GM20431 (cell line): ENCODE data around the gene MFSD6.
"Not testable (repeated sequence)": the region's sequence is repeated elsewhere in the genome, so short reads cannot be mapped to it uniquely, and the experiment has no call there.

ENCODE experiments used
- in situ Hi-C: fragments of 300-500 bp; cut with MseI, MboI; formaldehyde crosslinking; loops from one replicate; pipeline ENCODE4 v1.15.0; 2020; ENCODE audit warnings: low sequenced_read_pairs; ENCODE audit not compliant: unreplicated experiment

MFSD6 gene

GRCh38 chr2:190407662-190408537 is at the start of gene MFSD6:
MFSD6 (plus strand) TSS chr2:190408355; CDS start chr2:190436030, 27,675 bp downstream.
- in situ Hi-C loops = no loop called here

GRCh38 chr2:190358655-190359448 is 49.3 kb upstream of the MFSD6 start:
- in situ Hi-C loops = not testable (repeated sequence)

GRCh38 chr2:190360561-190360960 is 47.6 kb upstream of the MFSD6 start:
- in situ Hi-C loops = no loop called here

- in situ Hi-C loops = no loop called here
Observed at GRCh38 chr2:190360965-190361364, 47.2 kb upstream of the MFSD6 start.

- in situ Hi-C loops = no loop called here
Observed at GRCh38 chr2:190361572-190361971, 46.6 kb upstream of the MFSD6 start.

- in situ Hi-C loops = no loop called here
Observed at GRCh38 chr2:190362894-190363293, 45.3 kb upstream of the MFSD6 start.

- in situ Hi-C loops = no loop called here
Observed at GRCh38 chr2:190365499-190366204, 42.5 kb upstream of the MFSD6 start.

GRCh38 chr2:190366248-190366753 is 41.9 kb upstream of the MFSD6 start:
- in situ Hi-C loops = no loop called here

- in situ Hi-C loops = no loop called here
Observed at GRCh38 chr2:190367091-190367490, 41.1 kb upstream of the MFSD6 start.

GRCh38 chr2:190369635-190370034 is 38.5 kb upstream of the MFSD6 start:
- in situ Hi-C loops = loop anchor here (10.0 kb wide), 1 partner anchor 285 kb away; no protein-coding TSS in a partner anchor

- in situ Hi-C loops = loop anchor here (10.0 to 25.0 kb wide), 3 partner anchors 291 to 436 kb away; no protein-coding TSS in a partner anchor
Observed at GRCh38 chr2:190376083-190376482, 32.1 kb upstream of the MFSD6 start.

GRCh38 chr2:190376591-190377245 is 31.4 kb upstream of the MFSD6 start:
- in situ Hi-C loops = loop anchor here (10.0 to 25.0 kb wide), 3 partner anchors 292 to 436 kb away; no protein-coding TSS in a partner anchor

- in situ Hi-C loops = loop anchor here (10.0 to 25.0 kb wide), 3 partner anchors 294 to 433 kb away; no protein-coding TSS in a partner anchor
Observed at GRCh38 chr2:190378880-190379237, 29.3 kb upstream of the MFSD6 start.

- in situ Hi-C loops = loop anchor here (10.0 to 25.0 kb wide), 3 partner anchors 295 to 433 kb away; no protein-coding TSS in a partner anchor
Observed at GRCh38 chr2:190379249-190379964, 28.7 kb upstream of the MFSD6 start.

GRCh38 chr2:190380962-190381412 is 27.2 kb upstream of the MFSD6 start:
- in situ Hi-C loops = loop anchor here (25.0 kb wide), 2 partner anchors 306 to 431 kb away; no protein-coding TSS in a partner anchor

GRCh38 chr2:190382851-190383250 is 25.3 kb upstream of the MFSD6 start:
- in situ Hi-C loops = loop anchor here (25.0 kb wide), 2 partner anchors 304 to 429 kb away; no protein-coding TSS in a partner anchor

GRCh38 chr2:190387422-190387821 is 20.7 kb upstream of the MFSD6 start:
- in situ Hi-C loops = loop anchor here (25.0 kb wide), 2 partner anchors 300 to 425 kb away; no protein-coding TSS in a partner anchor

- in situ Hi-C loops = loop anchor here (25.0 kb wide), 2 partner anchors 291 to 416 kb away; no protein-coding TSS in a partner anchor
Observed at GRCh38 chr2:190396271-190396670, 11.9 kb upstream of the MFSD6 start.
